GM12874 (cell line): ENCODE measurements around the gene PDLIM5.

Experiments
- TF ChIP-seq, protein P1 (sequence below): IDR thresholded peaks from 2 replicates; pipeline ENCODE4 v1.5.1; 2011; ENCODE audit warnings: low read depth, mild to moderate bottlenecking, control low read depth, low read length, moderate library complexity; ENCODE audit not compliant: insufficient read depth

The PDLIM5 gene

DNA sequence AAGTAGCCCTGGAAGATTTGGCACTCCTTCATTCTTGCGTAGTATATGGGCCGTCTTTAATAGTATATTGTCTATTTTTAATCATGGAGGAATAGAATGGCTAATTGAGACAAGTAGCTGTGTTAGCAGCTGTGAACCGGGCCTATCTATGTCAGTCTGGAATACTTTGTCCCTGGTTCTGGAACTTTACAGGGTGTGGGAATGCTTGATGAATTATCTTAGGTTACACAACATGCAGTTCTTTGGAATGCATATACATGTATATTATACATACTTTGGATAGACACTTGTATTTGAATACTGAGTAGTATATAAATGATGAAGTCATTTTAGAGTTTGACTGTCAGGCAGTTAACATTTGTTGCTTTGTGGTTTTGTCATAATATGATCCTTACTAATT is 37.4 kb downstream of the PDLIM5 start:
- TF ChIP-seq, protein P1, sequence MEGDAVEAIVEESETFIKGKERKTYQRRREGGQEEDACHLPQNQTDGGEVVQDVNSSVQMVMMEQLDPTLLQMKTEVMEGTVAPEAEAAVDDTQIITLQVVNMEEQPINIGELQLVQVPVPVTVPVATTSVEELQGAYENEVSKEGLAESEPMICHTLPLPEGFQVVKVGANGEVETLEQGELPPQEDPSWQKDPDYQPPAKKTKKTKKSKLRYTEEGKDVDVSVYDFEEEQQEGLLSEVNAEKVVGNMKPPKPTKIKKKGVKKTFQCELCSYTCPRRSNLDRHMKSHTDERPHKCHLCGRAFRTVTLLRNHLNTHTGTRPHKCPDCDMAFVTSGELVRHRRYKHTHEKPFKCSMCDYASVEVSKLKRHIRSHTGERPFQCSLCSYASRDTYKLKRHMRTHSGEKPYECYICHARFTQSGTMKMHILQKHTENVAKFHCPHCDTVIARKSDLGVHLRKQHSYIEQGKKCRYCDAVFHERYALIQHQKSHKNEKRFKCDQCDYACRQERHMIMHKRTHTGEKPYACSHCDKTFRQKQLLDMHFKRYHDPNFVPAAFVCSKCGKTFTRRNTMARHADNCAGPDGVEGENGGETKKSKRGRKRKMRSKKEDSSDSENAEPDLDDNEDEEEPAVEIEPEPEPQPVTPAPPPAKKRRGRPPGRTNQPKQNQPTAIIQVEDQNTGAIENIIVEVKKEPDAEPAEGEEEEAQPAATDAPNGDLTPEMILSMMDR, result no peak

DNA sequence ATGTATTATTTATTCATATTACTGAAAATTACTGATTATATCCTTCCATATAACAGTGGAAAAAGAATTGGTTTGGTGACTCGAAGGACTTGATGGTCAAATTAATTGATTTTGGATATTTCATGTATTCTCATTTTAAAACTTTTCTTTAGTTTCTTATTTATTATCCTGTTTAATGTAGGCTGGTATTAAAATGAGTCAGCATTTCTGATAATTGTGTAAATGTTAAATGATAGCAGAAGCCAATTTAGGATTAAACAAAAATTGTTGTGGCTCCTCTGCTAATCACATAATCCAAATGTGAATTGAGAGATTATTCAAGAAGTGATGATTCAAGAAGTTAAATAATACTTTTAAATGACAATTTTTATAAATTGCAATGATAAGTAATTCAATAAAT is 38.7 kb downstream of the PDLIM5 start:
- TF ChIP-seq, protein P1, result no peak

DNA sequence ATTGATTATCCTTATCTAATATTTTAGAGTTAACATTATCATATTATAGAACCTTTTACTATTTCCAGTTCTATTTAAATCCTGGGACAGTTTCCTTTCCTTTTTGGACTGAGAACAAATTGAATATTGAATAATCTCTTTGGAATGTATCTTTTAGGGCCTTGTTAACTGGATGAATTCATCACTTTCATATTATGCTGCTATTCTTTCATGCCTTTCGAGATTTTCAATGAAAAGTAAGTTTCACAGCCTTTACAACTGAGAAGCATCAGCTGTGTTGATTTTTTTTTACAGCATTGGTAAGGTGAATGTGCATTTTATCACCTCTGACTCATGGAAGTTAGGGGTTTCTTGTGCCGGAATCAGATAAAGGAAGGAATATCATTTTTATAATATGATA is 39.6 kb downstream of the PDLIM5 start:
- TF ChIP-seq, protein P1, result no peak

DNA sequence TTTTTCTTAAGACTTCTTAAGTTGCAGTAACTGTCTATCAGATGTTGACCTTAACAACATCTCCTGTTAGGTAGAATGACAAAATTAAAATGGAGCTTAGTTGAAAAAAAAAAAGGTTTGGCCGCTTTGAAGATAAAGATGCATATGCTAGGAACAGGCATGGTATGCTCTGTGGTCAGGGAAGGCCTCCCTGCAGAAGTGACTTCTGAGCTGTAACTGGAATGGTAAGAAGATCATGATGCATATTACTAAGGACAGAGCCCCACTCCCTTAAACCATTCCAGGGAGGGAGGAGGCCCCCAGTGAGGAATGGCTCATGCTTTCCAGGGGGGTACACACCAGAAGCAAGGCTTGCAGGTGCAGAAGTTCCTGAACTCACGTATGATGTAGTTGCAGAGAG is 43.7 kb downstream of the PDLIM5 start:
- TF ChIP-seq, protein P1, result no peak

GRCh38 chr4:94497690-94498089 is 45.9 kb downstream of the PDLIM5 start:
- TF ChIP-seq, protein P1, result no peak

GRCh38 chr4:94498502-94498901 is 46.8 kb downstream of the PDLIM5 start:
- TF ChIP-seq, protein P1, result no peak

DNA sequence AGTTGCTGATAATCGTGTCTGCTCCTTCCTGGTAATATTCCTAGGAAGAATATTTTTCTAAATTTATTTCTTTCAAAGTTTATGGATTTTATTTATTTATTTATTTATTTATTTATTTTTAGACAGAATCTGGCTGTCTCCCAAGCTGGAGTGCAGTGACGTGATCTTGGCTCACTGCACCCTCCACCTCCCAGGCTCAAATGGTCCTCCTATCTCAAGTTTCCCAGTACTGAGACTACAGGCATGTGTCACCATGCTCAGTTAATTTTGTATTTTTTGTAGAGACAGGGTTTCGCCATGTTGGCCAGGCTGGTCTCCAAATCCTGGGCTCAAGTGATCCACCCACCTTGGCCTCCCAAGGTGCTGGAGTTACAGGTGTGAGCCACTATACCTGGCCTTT is 48.9 kb downstream of the PDLIM5 start:
- TF ChIP-seq, protein P1, result no peak

- TF ChIP-seq, protein P1, result no peak
Measured at GRCh38 chr4:94504545-94504944, 52.8 kb downstream of the PDLIM5 start.
